Measurements from ENCODE around the gene B3GNT2. TPM values are rescaled to one million over a fixed set of nuclear protein-coding genes. Genes with fewer than 3 reads are reported as not detected.

Gene B3GNT2
- polyA plus RNA-seq, 1 donor: 23.9 TPM

GRCh38 chr2:62216616-62217015, 20.7 kb downstream of the B3GNT2 start:
- H3K36me3 ChIP-seq (ENCODE audit: control insufficient read depth, insufficient read depth, low read length): no peaks in the 10 kb centered on the region
- H3K27me3 ChIP-seq (ENCODE audit: control insufficient read depth, insufficient read depth, low read length): no peaks in the 10 kb centered on the region
- DNase-seq: peak; percentile 40 to 65
- peaks cover 3% of the 10 kb centered on the region for H3K9me3 ChIP-seq (ENCODE audit: control insufficient read depth, low read depth, low read length)
- H3K4me3 ChIP-seq (ENCODE audit: low read length): no peak overlapping the region
- 96% methylated on average over 3 of the region's 8 CpGs for WGBS (ENCODE audit: insufficient coverage, low lambda C conversion rate)
- H3K27ac ChIP-seq (ENCODE audit: low read length): peak overlapping the region; percentile 57
- peaks cover 23% of the 10 kb centered on the region for H3K4me1 ChIP-seq (ENCODE audit: control insufficient read depth, insufficient read depth, low read length)

GRCh38 chr2:62217421-62217820, 21.5 kb downstream of the B3GNT2 start:
- Histone ChIP-seq H3K27me3 (ENCODE audit: control insufficient read depth, insufficient read depth, low read length) (no peaks in the 10 kb centered on the region), H3K4me3 (ENCODE audit: low read length) (no peak overlapping the region), H3K4me1 (ENCODE audit: control insufficient read depth, insufficient read depth, low read length) (peaks cover 23% of the 10 kb centered on the region), H3K9me3 (ENCODE audit: control insufficient read depth, low read depth, low read length) (peaks cover 3% of the 10 kb centered on the region), H3K36me3 (ENCODE audit: control insufficient read depth, insufficient read depth, low read length) (peaks cover 2% of the 10 kb centered on the region), H3K27ac (ENCODE audit: low read length) (peak overlapping the region; percentile 57)
- no CpG with 5 or more reads among the region's 10 CpGs for WGBS (ENCODE audit: insufficient coverage, low lambda C conversion rate)
- no peak for DNase-seq

- no peak overlapping the region for H3K27ac ChIP-seq (ENCODE audit: low read length)
- no peak overlapping the region for H3K4me3 ChIP-seq (ENCODE audit: low read length)
- peaks cover 8% of the 10 kb centered on the region for H3K36me3 ChIP-seq (ENCODE audit: control insufficient read depth, insufficient read depth, low read length)
- H3K27me3 ChIP-seq (ENCODE audit: control insufficient read depth, insufficient read depth, low read length): no peaks in the 10 kb centered on the region
- WGBS (ENCODE audit: insufficient coverage, low lambda C conversion rate): no CpG with 5 or more reads among the region's 5 CpGs
- peaks cover 23% of the 10 kb centered on the region for H3K4me1 ChIP-seq (ENCODE audit: control insufficient read depth, insufficient read depth, low read length)
- no peak for DNase-seq
- peaks cover 3% of the 10 kb centered on the region for H3K9me3 ChIP-seq (ENCODE audit: control insufficient read depth, low read depth, low read length)
Measured at GRCh38 chr2:62217970-62218369, 22.1 kb downstream of the B3GNT2 start.

- Histone ChIP-seq H3K4me3 (ENCODE audit: low read length) (no peak overlapping the region), H3K27ac (ENCODE audit: low read length) (peak overlapping the region; percentile 18)
Measured at GRCh38 chr2:62219407-62220159, 23.7 kb downstream of the B3GNT2 start.

GRCh38 chr2:62221141-62221540, 25.2 kb downstream of the B3GNT2 start:
- Histone ChIP-seq H3K27me3 (ENCODE audit: control insufficient read depth, insufficient read depth, low read length) (no peaks in the 10 kb centered on the region), H3K9me3 (ENCODE audit: control insufficient read depth, low read depth, low read length) (peaks cover 3% of the 10 kb centered on the region), H3K4me3 (ENCODE audit: low read length) (no peak overlapping the region), H3K4me1 (ENCODE audit: control insufficient read depth, insufficient read depth, low read length) (peaks cover 8% of the 10 kb centered on the region), H3K27ac (ENCODE audit: low read length) (no peak overlapping the region), H3K36me3 (ENCODE audit: control insufficient read depth, insufficient read depth, low read length) (peaks cover 22% of the 10 kb centered on the region)
- WGBS (ENCODE audit: insufficient coverage, low lambda C conversion rate): no CpG with 5 or more reads among the region's 1 CpG
- no peak for DNase-seq

More at GRCh38 chr2:62219407-62220159, 23.7 kb downstream of the B3GNT2 start:
- DNase-seq: no peak
- no peaks in the 10 kb centered on the region for H3K27me3 ChIP-seq (ENCODE audit: control insufficient read depth, insufficient read depth, low read length)
- WGBS (ENCODE audit: insufficient coverage, low lambda C conversion rate): no CpG with 5 or more reads among the region's 4 CpGs
- H3K36me3 ChIP-seq (ENCODE audit: control insufficient read depth, insufficient read depth, low read length): peaks cover 10% of the 10 kb centered on the region
- H3K4me1 ChIP-seq (ENCODE audit: control insufficient read depth, insufficient read depth, low read length): peaks cover 23% of the 10 kb centered on the region
- H3K9me3 ChIP-seq (ENCODE audit: control insufficient read depth, low read depth, low read length): peaks cover 3% of the 10 kb centered on the region

- no CpG with 5 or more reads among the region's 12 CpGs for WGBS (ENCODE audit: insufficient coverage, low lambda C conversion rate)
- no peak for DNase-seq
- Histone ChIP-seq H3K36me3 (ENCODE audit: control insufficient read depth, insufficient read depth, low read length) (peaks cover 23% of the 10 kb centered on the region), H3K4me3 (ENCODE audit: low read length) (no peak overlapping the region), H3K4me1 (ENCODE audit: control insufficient read depth, insufficient read depth, low read length) (peaks cover under 1% of the 10 kb centered on the region), H3K27me3 (ENCODE audit: control insufficient read depth, insufficient read depth, low read length) (no peaks in the 10 kb centered on the region), H3K9me3 (ENCODE audit: control insufficient read depth, low read depth, low read length) (peaks cover 3% of the 10 kb centered on the region), H3K27ac (ENCODE audit: low read length) (no peak overlapping the region)
Measured at GRCh38 chr2:62222171-62222570, 26.3 kb downstream of the B3GNT2 start.

GRCh38 chr2:62222674-62223073, 26.8 kb downstream of the B3GNT2 start:
- peaks cover 23% of the 10 kb centered on the region for H3K36me3 ChIP-seq (ENCODE audit: control insufficient read depth, insufficient read depth, low read length)
- peaks cover 3% of the 10 kb centered on the region for H3K9me3 ChIP-seq (ENCODE audit: control insufficient read depth, low read depth, low read length)
- no peaks in the 10 kb centered on the region for H3K4me1 ChIP-seq (ENCODE audit: control insufficient read depth, insufficient read depth, low read length)
- H3K27ac ChIP-seq (ENCODE audit: low read length): no peak overlapping the region
- no peaks in the 10 kb centered on the region for H3K27me3 ChIP-seq (ENCODE audit: control insufficient read depth, insufficient read depth, low read length)
- no peak overlapping the region for H3K4me3 ChIP-seq (ENCODE audit: low read length)
- WGBS (ENCODE audit: insufficient coverage, low lambda C conversion rate): no CpG with 5 or more reads among the region's 8 CpGs
- no peak for DNase-seq

- Histone ChIP-seq H3K36me3 (ENCODE audit: control insufficient read depth, insufficient read depth, low read length) (peaks cover 23% of the 10 kb centered on the region), H3K27ac (ENCODE audit: low read length) (no peak overlapping the region), H3K9me3 (ENCODE audit: control insufficient read depth, low read depth, low read length) (no peaks in the 10 kb centered on the region), H3K4me3 (ENCODE audit: low read length) (no peak overlapping the region), H3K4me1 (ENCODE audit: control insufficient read depth, insufficient read depth, low read length) (no peaks in the 10 kb centered on the region), H3K27me3 (ENCODE audit: control insufficient read depth, insufficient read depth, low read length) (no peaks in the 10 kb centered on the region)
- no peak for DNase-seq
- WGBS (ENCODE audit: insufficient coverage, low lambda C conversion rate): 50% methylated on average over 1 of the region's 1 CpG
Measured at GRCh38 chr2:62224976-62225375, 29.1 kb downstream of the B3GNT2 start.

GRCh38 chr2:62227386-62228075, 31.6 kb downstream of the B3GNT2 start:
- no peaks in the 10 kb centered on the region for H3K9me3 ChIP-seq (ENCODE audit: control insufficient read depth, low read depth, low read length)
- no peaks in the 10 kb centered on the region for H3K27me3 ChIP-seq (ENCODE audit: control insufficient read depth, insufficient read depth, low read length)
- H3K4me3 ChIP-seq (ENCODE audit: low read length): no peak overlapping the region
- H3K27ac ChIP-seq (ENCODE audit: low read length): no peak overlapping the region
- WGBS (ENCODE audit: insufficient coverage, low lambda C conversion rate): no CpG with 5 or more reads among the region's 6 CpGs
- no peak for DNase-seq
- H3K4me1 ChIP-seq (ENCODE audit: control insufficient read depth, insufficient read depth, low read length): no peaks in the 10 kb centered on the region
- peaks cover 20% of the 10 kb centered on the region for H3K36me3 ChIP-seq (ENCODE audit: control insufficient read depth, insufficient read depth, low read length)

GRCh38 chr2:62229082-62229605, 33.2 kb downstream of the B3GNT2 start:
- Histone ChIP-seq H3K9me3 (ENCODE audit: control insufficient read depth, low read depth, low read length) (no peaks in the 10 kb centered on the region), H3K36me3 (ENCODE audit: control insufficient read depth, insufficient read depth, low read length) (peaks cover 14% of the 10 kb centered on the region), H3K4me3 (ENCODE audit: low read length) (no peak overlapping the region), H3K27me3 (ENCODE audit: control insufficient read depth, insufficient read depth, low read length) (no peaks in the 10 kb centered on the region), H3K4me1 (ENCODE audit: control insufficient read depth, insufficient read depth, low read length) (no peaks in the 10 kb centered on the region), H3K27ac (ENCODE audit: low read length) (no peak overlapping the region)
- 60% methylated on average over 1 of the region's 11 CpGs for WGBS (ENCODE audit: insufficient coverage, low lambda C conversion rate)
- no peak for DNase-seq
